GM18873 (cell line): Measurements from ENCODE around the gene CACNA2D3.

ENCODE experiments used
- ATAC-seq: cut with Tn5 transposase; IDR thresholded peaks from one replicate; pipeline ENCODE4 v1.9.1; 2021; ENCODE audit warnings: mild to moderate bottlenecking, moderate library complexity, moderate number of reproducible peaks; ENCODE audit not compliant: unreplicated experiment, low FRiP score

CACNA2D3 gene

DNA sequence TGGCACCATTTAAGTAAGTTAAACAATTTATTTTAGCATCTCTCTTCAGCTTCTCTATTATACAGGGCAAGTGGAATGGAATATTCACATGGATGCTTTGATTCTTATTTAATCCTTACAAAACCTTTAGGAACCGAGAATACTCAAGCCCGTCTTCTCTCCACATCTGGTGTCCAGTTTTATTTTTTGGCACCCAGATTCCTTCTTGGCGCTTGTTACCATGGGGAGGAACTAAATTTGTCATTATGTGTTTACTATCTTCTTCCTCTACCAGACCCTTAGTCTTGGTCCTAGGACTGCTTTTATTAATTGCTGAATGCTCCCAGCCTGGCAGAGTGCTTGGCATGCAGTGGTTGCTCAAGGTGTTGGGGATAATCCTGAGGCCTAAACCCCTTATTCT, 138.8 kb downstream of the CACNA2D3 start:
- no peak for ATAC-seq

DNA sequence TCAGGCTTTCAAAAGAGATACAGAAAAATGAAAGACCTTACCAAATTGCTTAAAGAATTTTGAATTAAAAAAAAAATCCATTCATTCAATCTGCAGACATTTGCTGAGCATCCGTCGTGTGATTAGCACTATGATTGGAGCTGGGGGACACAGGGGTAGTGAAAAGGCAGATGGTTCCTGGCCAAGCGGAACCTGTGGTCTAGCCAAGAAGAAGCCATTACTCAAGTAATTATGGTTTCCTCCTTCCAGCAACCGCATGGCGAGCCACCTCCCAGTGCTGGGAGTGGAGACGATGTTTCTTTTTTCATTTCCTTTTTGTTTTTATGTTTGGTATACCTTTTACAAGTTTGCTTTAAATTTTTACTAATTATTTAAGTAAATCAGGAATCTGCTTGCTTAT, 140.2 kb downstream of the CACNA2D3 start:
- no peak for ATAC-seq

DNA sequence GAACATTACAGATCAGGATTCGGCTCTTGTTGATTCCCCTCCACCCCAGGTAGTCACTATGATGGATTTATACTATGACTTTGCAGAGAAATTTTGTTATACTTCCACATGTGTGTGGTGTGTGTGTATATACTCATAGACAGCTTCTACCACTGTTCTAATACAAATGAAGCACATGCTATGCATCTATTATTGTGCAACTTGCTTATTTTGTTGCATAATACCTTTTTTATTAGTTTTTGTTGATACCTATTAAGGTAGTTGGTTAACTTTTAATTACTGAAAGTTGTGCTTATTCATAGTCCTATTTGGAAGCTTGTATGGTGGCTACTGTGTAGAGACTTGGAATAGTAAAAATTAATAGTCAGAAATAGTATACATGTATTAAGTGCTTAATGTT, 140.6 kb downstream of the CACNA2D3 start:
- no peak for ATAC-seq

DNA sequence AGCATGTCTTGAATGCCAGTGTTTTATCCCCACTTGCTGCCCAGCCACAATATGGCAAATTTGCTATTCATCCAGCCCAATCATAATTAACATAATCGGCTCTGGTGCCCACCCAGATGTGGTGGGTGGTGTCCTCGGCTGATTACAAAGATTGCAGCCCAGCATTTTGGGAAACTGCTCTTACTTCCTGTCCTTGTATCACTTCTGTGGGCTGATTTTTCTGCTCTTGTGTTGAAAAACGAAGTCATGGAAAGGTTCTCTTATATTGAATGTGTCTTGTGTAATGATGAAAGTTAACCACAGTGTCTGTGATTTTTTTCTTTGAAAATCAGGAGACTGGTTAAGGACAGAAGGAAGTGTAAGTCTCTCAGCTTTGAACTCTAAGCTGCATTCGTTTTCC, 141.7 kb downstream of the CACNA2D3 start:
- ATAC-seq, result no peak

DNA sequence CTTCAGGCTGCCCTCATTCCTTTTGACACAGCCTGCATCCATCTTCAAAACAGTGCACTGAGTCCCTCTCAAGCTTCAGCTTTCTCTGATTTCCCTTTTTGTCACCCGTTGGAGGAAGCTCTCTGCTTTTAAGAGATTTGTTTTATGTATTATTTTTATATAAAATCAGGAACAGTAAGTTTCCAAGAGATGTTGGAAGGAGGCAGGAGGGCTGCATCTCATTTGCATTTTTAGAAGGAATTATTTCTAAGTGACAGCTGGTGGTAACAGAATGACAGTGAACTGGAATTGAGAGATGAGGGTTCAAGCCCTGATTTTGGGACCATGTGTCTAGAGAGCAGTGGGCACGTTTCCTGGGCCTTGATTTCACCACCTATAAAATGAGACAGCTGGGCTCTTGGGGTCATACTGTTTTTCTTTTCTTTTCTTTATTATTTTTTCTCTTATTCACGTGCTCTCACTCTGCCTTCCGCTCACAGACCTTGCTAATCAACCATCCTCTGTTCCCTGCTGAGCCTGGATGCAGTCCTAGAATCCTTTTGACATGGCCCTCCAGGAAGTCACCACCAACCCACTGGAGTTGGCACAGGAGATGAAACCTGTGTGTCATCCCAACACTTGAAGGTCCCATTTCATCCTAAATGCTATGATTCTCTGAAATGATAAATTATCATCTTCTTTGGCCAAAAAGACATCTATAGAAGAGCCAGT, 148.6 kb downstream of the CACNA2D3 start:
- ATAC-seq, result no peak

DNA sequence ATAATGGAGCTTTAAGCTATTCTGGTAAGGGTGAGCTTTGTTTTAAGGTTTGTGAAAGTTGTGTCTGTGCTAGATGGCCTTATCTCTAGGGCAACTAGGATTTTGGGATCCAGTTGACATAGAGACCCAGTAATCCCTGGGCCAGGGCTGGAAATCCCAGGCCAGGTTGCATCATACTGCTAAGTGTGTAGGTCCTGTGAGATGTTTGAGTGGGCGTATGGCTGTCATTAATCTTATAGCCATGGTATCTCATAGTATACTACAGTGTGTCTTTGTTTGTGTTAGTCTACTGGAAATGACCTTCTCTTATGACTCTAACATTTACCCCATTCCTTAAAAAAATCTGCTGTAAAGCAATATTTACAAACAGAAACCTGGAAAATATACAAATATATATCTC, 151.4 kb downstream of the CACNA2D3 start:
- ATAC-seq, result no peak

DNA sequence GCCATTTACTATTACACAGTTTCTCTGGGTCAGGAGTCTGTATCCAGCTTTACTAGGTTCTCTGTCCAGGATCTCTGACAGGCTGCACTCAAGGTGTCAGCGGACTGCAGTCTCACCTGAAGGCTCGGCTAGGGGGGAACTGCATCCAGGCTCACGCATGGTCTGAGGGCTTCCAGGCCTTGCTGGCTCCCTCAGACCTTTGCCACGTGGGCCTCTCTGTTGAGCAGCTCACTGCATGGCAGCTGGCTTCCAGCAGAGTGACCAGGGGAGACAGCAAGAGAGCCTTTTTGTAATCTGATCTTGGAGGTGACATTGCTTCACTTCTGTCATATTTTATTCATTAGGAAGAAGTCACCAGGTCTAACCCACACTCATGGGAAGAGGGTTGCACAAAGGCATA, 152.3 kb downstream of the CACNA2D3 start:
- no peak for ATAC-seq

DNA sequence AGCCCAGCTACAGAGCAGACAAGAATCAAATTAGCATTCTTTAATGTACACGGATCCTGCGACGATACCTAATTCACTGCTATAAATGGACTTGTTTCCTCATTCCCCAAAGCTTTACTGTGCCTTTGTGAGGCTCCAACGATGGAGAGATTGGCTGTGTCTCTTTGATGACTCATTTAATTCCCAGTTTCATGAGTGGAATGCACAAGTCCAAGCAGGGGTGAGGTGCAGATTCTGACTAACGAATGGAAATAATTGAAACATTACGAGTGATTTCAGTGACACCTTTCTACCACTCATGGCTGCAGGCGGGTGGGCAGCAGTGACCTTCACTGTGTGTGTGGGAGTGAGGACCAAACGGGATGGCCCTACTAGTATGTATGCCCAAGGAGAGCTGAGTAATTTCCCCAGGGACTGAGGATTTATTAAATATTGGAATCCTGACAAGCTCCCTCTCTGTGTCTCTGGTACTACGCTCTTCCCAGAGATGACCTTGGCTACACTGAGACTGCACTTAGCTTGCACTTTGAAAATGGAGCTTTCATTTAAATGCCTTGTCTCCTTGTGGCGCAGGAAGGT, 156.7 kb downstream of the CACNA2D3 start:
- ATAC-seq, result no peak

DNA sequence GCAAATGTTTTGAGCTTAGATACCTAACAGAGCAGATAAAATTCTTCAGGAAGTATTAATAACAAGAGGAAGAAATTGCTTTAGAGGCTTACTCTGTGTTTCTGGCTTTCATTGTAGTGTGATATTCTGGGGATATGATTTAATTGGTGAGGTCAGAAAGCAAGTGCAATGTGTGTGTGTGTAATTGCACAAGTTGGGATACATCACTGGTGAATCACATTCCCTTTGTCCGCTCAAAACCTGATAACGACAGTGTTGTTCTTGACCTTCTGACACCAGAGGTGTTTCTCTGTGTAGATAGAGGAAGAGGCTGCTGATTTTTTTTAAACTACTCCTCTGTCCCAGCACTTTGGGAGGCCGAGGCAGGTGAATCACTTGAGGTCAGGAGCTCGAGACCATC, 161.1 kb downstream of the CACNA2D3 start:
- no peak for ATAC-seq

DNA sequence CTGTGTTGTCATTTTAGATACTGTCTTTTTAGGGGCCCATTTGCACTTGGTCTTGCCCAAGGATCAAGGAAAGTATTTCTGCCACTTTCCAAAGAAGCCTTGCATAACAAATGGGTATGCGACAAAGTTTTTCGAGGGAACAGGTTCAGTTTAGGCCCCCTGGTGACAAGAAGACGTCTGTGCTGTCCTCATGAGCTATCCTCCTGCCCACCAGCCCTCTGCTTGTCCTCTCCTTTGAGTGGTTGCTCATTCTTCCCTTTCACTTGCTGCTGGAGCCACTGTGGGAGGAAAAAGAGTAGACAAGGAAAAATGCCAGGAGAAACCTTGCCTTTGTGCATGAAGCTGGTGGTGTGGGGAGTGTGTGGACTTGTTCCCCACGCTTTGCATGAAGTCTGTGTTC, 171.9 kb downstream of the CACNA2D3 start:
- ATAC-seq, result no peak

DNA sequence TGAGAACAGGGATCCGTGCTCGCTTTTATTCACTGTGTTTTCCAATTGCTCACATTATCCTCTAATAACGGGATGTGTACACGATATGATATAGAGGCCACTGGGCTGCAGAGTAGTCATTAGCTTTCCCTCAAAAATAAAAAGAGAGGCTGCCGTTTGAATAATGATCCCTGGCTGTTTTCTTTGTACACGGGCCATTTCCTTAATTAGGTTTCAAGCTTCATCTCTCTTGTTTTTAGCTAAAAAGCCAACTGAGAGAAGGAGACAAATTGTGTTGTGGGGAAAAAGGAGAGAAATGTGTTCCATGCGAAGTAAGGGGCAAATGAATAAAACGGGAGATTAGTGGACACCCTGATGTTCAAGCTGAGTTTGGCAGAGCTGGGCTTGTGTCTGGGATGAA, 174.2 kb downstream of the CACNA2D3 start:
- no peak for ATAC-seq

DNA sequence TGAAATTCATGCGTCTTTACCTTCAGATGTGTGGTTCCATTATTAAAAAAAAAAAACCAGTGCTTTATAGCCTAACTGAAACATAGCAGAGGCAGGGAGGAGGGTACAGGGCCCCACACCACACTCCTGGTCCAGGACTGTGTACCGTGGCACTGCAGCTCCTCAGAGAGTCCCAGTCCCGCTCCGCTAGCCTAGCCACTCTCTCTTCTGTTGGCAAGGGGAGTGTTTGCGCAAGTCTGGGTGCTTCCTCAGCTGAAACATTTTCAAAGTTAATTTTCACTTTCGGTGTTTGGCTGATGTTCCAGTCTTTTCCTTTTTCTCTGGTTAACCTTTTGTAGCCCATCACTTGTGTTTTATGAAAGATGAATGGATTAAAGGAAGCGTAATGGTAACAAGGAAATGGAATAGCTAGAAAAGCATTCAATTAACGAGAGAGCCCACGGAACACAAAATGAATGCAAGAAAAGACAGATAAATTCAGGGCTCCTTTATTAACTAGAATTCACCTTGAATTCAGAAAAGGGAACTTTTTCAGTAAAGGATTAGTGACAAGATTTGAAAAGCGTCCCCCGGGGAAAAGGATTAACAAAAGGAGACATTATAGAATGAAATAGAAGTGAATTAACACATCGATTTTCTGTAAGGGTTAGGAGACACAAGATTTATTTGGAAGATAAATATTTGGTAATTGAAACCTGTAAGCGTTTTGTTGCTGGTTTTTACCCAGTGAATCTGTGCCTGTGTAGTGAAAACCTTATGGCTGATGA, 177.0 kb downstream of the CACNA2D3 start:
- ATAC-seq, result no peak

DNA sequence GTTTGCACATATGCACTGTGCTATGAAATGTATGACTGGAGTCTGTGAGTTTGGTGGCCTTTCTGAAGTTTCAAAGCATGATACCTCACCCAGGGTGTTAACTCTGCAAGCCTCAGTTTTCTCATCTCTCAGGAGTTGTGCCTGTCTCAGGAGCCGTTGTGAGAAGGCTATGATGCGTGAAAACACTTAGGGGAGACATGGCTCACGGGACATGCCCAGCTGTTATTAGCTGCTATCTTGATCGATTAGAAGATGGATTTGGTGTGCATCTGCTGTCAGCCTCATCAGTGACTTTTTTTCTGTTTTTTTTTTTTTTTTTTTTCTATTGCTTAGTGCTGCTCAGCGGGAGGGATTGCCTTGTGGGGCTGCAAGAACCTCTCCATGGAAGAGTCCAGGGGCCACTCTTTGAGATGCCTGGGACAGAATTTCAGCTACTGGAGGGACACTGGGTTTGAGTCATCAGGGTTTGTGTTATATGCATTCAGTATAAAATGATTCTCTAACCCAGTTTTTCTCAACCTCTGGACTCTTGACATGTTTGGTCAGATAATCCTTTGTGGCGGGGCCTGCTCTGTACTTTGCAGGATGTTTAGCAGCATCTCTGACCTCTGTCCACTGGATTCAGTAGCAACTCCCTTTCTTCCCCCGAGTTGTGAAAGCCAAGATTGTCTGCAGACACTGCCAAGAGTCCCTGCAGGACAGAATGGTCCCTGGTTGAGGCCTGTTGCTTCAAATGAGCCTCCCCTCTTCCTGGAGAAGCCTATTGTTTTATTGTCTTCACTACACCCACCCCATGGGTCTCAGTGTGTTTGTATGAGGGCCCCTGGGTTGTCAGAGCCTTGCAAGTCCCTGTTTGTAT, 181.4 kb downstream of the CACNA2D3 start:
- no peak for ATAC-seq

DNA sequence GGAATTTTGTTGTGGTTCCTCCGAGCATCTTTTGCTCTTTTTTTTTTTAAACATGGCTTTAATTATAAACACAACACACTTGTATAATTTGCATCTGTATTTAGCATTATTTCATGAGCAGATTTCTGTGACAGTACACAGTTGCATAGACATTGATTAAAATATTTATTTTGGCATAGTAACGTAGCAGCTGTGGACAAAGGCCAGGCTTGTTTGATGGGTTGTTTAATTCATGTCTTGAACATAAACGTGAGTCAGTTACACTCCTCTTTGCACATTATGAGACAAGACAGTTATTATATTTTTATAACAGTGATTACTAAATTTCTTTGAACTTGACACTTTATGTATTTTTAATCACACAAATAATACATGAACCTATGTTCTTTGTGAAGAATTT, 182.5 kb downstream of the CACNA2D3 start:
- no peak for ATAC-seq

DNA sequence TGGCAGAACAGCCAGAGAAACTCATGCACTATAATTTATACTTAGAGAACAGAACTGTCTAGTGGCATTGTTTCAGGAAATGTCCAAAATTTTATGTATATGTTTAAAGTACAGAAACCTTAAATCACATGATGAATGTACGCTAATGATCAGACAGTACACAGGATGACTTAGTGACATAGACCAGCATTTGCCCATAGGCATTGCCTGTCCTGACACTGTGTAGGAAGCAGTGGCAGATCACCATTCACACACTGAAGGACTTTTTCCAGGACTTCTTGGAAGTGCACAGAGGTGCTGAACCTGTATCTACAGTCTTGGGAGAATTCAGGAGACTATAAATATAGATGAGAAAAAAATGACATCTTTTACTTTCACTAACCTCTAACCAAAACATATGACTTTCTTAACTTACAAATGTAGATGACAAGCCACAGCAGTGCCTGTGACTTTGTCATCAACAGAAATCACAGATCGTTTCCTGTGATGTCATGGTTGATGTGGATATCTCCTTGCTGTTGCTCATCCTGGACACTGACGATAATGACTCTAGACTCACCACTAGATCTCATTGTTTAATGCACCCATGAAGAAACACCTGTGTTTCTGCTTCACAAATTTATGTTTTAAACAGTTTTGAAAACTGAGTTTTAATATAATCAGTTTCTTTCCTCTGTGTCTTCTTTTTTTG, 183.2 kb downstream of the CACNA2D3 start:
- no peak for ATAC-seq

DNA sequence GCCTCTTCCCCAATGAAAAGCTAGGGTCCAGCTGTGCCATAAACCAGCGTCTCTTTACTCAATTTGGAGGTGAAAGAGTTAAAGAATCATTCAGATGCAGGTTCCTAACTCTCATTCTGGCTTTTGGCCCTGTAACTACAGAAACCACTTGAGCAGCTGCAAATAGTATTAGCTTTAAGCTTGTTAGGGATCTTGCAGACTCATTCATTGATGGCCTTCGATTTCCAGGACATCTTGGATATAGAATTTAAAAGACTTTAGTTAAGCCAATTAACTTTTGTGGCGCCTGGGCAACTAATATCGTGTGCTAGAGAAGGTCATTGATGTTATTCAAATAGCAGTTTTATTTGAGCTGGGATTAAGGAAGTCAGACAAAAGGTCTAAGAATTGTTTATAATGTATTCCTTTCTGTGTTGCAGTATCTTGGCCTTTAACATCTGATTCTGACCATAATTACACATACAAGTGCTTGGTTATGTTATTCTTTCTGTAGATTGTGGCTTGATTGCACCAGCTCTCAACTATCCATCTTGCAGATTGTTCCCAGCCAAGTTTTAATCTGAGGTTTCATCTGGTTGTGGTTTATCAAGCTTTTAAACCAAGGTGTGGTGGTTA, 185.3 kb downstream of the CACNA2D3 start:
- ATAC-seq, result no peak

DNA sequence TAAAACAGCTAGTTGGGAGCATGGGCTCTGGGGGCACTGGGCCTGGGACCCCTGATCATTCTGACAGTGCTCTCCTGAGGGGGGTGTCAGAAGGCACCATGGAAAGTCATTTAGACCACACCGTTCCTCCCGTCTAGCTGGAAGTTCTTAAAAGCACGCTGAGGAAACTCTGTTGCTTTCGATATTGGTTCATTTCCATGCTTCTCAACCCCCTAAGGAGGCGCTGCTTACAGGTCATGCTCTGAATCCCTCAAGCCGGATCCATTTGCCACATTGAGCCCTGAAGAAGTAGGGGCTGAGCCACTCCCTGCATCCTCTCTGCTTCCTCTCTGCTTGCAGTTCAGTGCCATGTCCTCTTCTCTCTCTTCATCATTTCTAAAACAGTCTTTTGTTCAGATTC, 187.2 kb downstream of the CACNA2D3 start:
- ATAC-seq, result no peak

DNA sequence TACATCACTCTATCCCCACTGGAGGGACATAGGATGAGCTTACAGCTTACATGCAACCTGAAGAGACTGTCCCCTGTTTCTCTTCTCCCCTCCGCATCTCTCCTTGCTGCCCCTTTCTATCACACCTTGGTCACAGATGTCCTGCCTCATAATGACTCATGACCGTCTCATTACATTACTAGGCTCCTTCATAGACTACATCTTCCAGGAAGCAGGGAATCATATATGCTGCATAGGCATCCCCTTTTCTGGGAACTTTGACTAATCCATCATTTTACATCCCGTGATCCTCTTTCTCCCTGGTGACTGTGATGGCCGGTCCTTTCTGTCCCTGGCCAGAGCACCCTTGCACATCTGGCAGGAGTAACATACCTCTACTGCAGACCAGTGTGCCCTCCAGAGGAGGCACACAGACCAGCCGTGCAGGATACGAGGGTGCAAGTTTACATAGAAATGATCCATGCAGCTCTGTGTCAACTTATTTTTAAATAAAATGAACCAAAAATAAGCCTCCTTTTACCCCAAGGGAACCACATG, 188.9 kb downstream of the CACNA2D3 start:
- ATAC-seq, result no peak

DNA sequence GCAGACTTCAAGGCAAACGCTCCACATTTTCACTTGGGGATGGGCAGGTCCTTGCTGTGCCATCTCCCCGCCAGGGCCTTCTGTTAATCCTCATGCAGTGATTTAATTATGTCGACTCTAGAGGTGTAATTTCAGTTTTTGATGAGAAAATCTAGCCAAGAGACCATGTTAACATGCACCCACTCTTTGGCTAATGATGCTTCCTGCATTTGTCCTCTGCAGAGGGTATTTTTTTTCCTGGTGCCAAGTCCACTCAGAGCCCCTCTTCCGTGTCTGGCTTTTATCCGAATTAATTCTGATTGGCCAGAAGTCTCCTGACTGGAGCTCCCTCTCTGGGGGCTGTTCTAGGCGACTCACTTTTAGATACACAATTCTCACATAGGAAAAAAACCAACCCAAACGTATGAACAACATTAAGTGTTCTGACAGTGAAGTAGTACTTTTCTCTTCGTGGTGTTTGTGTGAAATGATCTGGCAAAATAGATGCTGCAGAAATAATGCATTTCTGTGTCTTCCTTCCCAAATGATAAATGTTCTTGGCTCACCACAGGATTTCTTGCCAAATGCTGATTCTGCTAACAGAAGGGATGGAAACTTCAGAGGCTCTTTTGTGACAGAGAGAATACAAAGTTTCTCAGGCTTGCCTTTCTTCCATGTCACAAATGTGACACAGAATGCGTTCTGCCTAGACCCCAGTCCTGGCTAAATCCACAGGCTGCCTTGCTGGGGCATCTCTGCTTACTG, 190.0 kb downstream of the CACNA2D3 start:
- ATAC-seq, result no peak
